H1 (cell line): ENCODE results near the gene DEXI. TPM values are rescaled to one million over a fixed set of nuclear protein-coding genes. Genes with fewer than 3 reads are reported as not detected.
A peak's percentile ranks its signal among the peaks of the same experiment; 100 is the strongest.

Experiments used
- CTCF ChIA-PET: fragments of 300-600 bp; sonication (Branson Sonifier 250); formaldehyde crosslinking; loops from one replicate; lab custom pipeline; 2021; ENCODE audit not compliant: partially characterized antibody; lab: Charles Lee
- POLR2A ChIA-PET: fragments of 300-600 bp; sonication (Branson Sonifier 250); formaldehyde crosslinking; loops from one replicate; lab custom pipeline; 2021; ENCODE audit warnings: inconsistent platforms; ENCODE audit not compliant: partially characterized antibody; lab: Charles Lee
- DNase-seq, 2 experiments: peaks; one replicate each; pipeline versions ENCODE4 v3.0.0 to v3.0.0-alpha.2; 2010 to 2022; ENCODE audit warnings: low spot score in 2 of 2, low read depth in 1 of 2, mixed read lengths in 1 of 2
- FAIRE-seq: peaks from 2 replicates; lab custom pipeline; 2011; peaks lifted over from hg19 to GRCh38; lab: Jason Lieb, UNC
- H2AFZ ChIP-seq: 2 replicates; pipeline ENCODE4 v1.8.1; 2012; ENCODE audit warnings: low read length, inconsistent platforms
- H2AK5ac ChIP-seq: 2 replicates; pipeline ENCODE4 v1.6.1; 2013; ENCODE audit warnings: low read depth, low read length
- H2BK120ac ChIP-seq: replicated peaks from 2 replicates; pipeline ENCODE3; 2013; ENCODE audit warnings: low read depth, low read length, inconsistent platforms
- H2BK12ac ChIP-seq: 2 replicates; pipeline ENCODE4 v1.6.1; 2013; ENCODE audit warnings: low read depth, low read length
- H2BK15ac ChIP-seq: 2 replicates; pipeline ENCODE4 v1.6.1; 2013; ENCODE audit warnings: low read length
- H2BK20ac ChIP-seq: 2 replicates; pipeline ENCODE4 v1.6.1; 2013; ENCODE audit warnings: low read length
- H2BK5ac ChIP-seq: 2 replicates; pipeline ENCODE4 v1.6.1; 2013; ENCODE audit warnings: low read depth, low read length
- H3K14ac ChIP-seq: 2 replicates; pipeline ENCODE4 v1.6.1; 2013; ENCODE audit warnings: inconsistent platforms; ENCODE audit not compliant: insufficient read length
- H3K18ac ChIP-seq: 2 replicates; pipeline ENCODE4 v1.6.1; 2013; ENCODE audit warnings: low read length; ENCODE audit errors: extremely low read depth
- H3K23ac ChIP-seq: 2 replicates; pipeline ENCODE4 v1.6.1; 2013; ENCODE audit warnings: inconsistent platforms; ENCODE audit not compliant: insufficient read length
- H3K23me2 ChIP-seq: 2 replicates; pipeline ENCODE4 v1.6.1; 2013; ENCODE audit warnings: low read depth, low read length
- H3K27ac ChIP-seq: 2 replicates; pipeline ENCODE4 v1.6.1; 2011; ENCODE audit warnings: low read depth, low read length, inconsistent platforms
- H3K27me3 ChIP-seq, 4 experiments: replicated peaks in 1 of 4; 1 replicate in 1 of 4; 2 replicates in 3 of 4; pipeline versions ENCODE4 v1.6.1 to v1.8.1; 2011 to 2013; ENCODE audit warnings: low read length in 3 of 4, mild to moderate bottlenecking in 3 of 4, inconsistent platforms in 2 of 4, mixed read lengths in 2 of 4, moderate library complexity in 1 of 4; ENCODE audit not compliant: control insufficient read depth in 3 of 4, insufficient read depth in 3 of 4; ENCODE audit errors: extremely low read depth in 1 of 4
- H3K36me3 ChIP-seq, 4 experiments: 2 replicates each; pipeline versions ENCODE4 v1.6.1 to v1.8.1; 2011 to 2013; ENCODE audit warnings: mild to moderate bottlenecking in 4 of 4, low read length in 3 of 4, moderate library complexity in 2 of 4, control low read depth in 1 of 4, inconsistent platforms in 1 of 4; ENCODE audit not compliant: insufficient read depth in 4 of 4, control insufficient read depth in 2 of 4
- H3K4ac ChIP-seq: replicated peaks from 2 replicates; pipeline ENCODE3; 2013; ENCODE audit warnings: low read length, low read depth, mixed read lengths, inconsistent platforms; ENCODE audit not compliant: insufficient read length
- H3K4me1 ChIP-seq, 4 experiments: replicated peaks in 1 of 4; 1 replicate in 1 of 4; 2 replicates in 3 of 4; pipeline versions ENCODE4 v1.6.1 to v1.8.1; 2011 to 2013; ENCODE audit warnings: low read length in 3 of 4, inconsistent platforms in 2 of 4, mixed read lengths in 1 of 4; ENCODE audit not compliant: insufficient read depth in 4 of 4, control insufficient read depth in 3 of 4
- H3K4me2 ChIP-seq, 2 experiments: 2 replicates each; pipeline versions ENCODE4 v1.6.1 to v1.8.1; 2011 to 2013; ENCODE audit warnings: low read depth in 2 of 2, low read length in 2 of 2, control low read depth in 1 of 2, inconsistent platforms in 1 of 2, mild to moderate bottlenecking in 1 of 2; ENCODE audit not compliant: insufficient read depth in 1 of 2
- H3K4me3 ChIP-seq, 4 experiments: fragments of 200-600, 300-600 bp in 1 of 4; sonication (generic), shearing (Covaris generic), sonication (Bioruptor Twin) in 1 of 4; 2 replicates each; pipeline versions ENCODE4 v1.5.1 to v1.8.1; 2011 to 2016; ENCODE audit warnings: low read length in 4 of 4, low read depth in 3 of 4, control low read depth in 2 of 4, inconsistent platforms in 2 of 4, mild to moderate bottlenecking in 2 of 4, mixed read lengths in 1 of 4, moderate library complexity in 1 of 4; ENCODE audit not compliant: insufficient read depth in 2 of 4; ENCODE audit errors: extremely low read depth in 1 of 4
- H3K56ac ChIP-seq: replicated peaks from 2 replicates; pipeline ENCODE3; 2013; ENCODE audit warnings: low read depth, mild to moderate bottlenecking, mixed read lengths, low read length, inconsistent platforms; ENCODE audit not compliant: insufficient read length
- H3K79me1 ChIP-seq: 2 replicates; pipeline ENCODE4 v1.6.1; 2013; ENCODE audit warnings: low read depth, low read length, control low read depth
- H3K79me2 ChIP-seq, 2 experiments: 2 replicates each; pipeline versions ENCODE4 v1.6.1 to v1.8.1; 2012 to 2013; ENCODE audit warnings: low read length in 2 of 2, mild to moderate bottlenecking in 2 of 2, inconsistent platforms in 1 of 2; ENCODE audit not compliant: insufficient read depth in 2 of 2, control insufficient read depth in 1 of 2
- H3K9ac ChIP-seq, 4 experiments: replicated peaks in 1 of 4; 1 replicate in 1 of 4; 2 replicates in 3 of 4; pipeline versions ENCODE4 v1.6.1 to v1.8.1; 2011 to 2013; ENCODE audit warnings: low read depth in 3 of 4, low read length in 3 of 4, control low read depth in 2 of 4, mild to moderate bottlenecking in 2 of 4, moderate library complexity in 2 of 4, inconsistent platforms in 1 of 4; ENCODE audit errors: extremely low read depth in 1 of 4
- H3K9me3 ChIP-seq, 2 experiments: 2 replicates each; pipeline versions ENCODE4 v1.6.1 to v1.8.1; 2012 to 2013; ENCODE audit warnings: mild to moderate bottlenecking in 2 of 2, moderate library complexity in 2 of 2, control low read depth in 1 of 2, inconsistent platforms in 1 of 2, low read depth in 1 of 2, low read length in 1 of 2, mixed read lengths in 1 of 2; ENCODE audit not compliant: insufficient read depth in 2 of 2
- H4K20me1 ChIP-seq, 2 experiments: replicated peaks in 1 of 2; 2 replicates each; pipeline versions ENCODE3 to v1.8.1; 2011 to 2013; ENCODE audit warnings: inconsistent platforms in 2 of 2, low read length in 2 of 2, mild to moderate bottlenecking in 1 of 2; ENCODE audit not compliant: insufficient read depth in 2 of 2, control insufficient read depth in 1 of 2
- H4K5ac ChIP-seq: 2 replicates; pipeline ENCODE4 v1.6.1; 2013; ENCODE audit warnings: low read length, low read depth, mixed read lengths, inconsistent platforms; ENCODE audit not compliant: insufficient read length
- H4K8ac ChIP-seq: 2 replicates; pipeline ENCODE4 v1.8.0; 2013; ENCODE audit warnings: mild to moderate bottlenecking, moderate library complexity, low read length, inconsistent platforms; ENCODE audit not compliant: insufficient read depth; ENCODE audit errors: extremely low read depth
- H4K91ac ChIP-seq: replicated peaks from 2 replicates; pipeline ENCODE3; 2013; ENCODE audit warnings: low read length, mixed read lengths, inconsistent platforms; ENCODE audit not compliant: insufficient read length
- GABPA ChIP-seq: IDR thresholded peaks from 2 replicates; pipeline ENCODE4 v1.6.1; 2011; ENCODE audit warnings: mild to moderate bottlenecking, low read length, moderate library complexity, borderline replicate concordance; ENCODE audit not compliant: insufficient read depth
- GTF2F1 ChIP-seq: IDR thresholded peaks from 2 replicates; pipeline ENCODE4 v1.6.1; 2012; ENCODE audit warnings: low read depth, low read length, improper control_type of control experiment, borderline replicate concordance
- MAFK ChIP-seq: IDR thresholded peaks from 2 replicates; pipeline ENCODE4 v1.6.1; 2012; ENCODE audit warnings: low read depth, mild to moderate bottlenecking, improper control_type of control experiment, low read length
- MAX ChIP-seq: IDR thresholded peaks from 2 replicates; pipeline ENCODE4 v1.6.1; 2012; ENCODE audit warnings: inconsistent platforms
- POLR2A ChIP-seq, 2 experiments: IDR thresholded peaks; 1 replicate in 1 of 2; 2 replicates in 1 of 2; pipeline ENCODE4 v1.6.1; 2011; ENCODE audit warnings: low read depth in 2 of 2, low read length in 2 of 2, mild to moderate bottlenecking in 2 of 2; ENCODE audit errors: control extremely low read depth in 1 of 2
- POLR2AphosphoS5 ChIP-seq: IDR thresholded peaks from 2 replicates; pipeline ENCODE4 v1.6.1; 2011; ENCODE audit warnings: low read depth, low read length
- YY1 ChIP-seq: IDR thresholded peaks from 2 replicates; pipeline ENCODE4 v1.6.1; 2011; ENCODE audit warnings: low read depth, mild to moderate bottlenecking, low read length
- WGBS, 2 experiments: shearing (Covaris generic) in 1 of 2; methylation state at CpG; one replicate each; pipeline versions ENCODE4 v1.1.6 to v1.1.7; 2013 to 2015; ENCODE audit warnings: low lambda C conversion rate in 2 of 2, mixed read lengths in 2 of 2, inconsistent platforms in 1 of 2, low coverage in 1 of 2, missing lambda C conversion rate in 1 of 2; ENCODE audit not compliant: insufficient replicate concordance in 2 of 2, insufficient coverage in 1 of 2, insufficient read length in 1 of 2; ENCODE audit errors: extremely low coverage in 1 of 2, missing lambda C conversion rate in 1 of 2; 5-methylcytosine and 5-hydroxymethylcytosine counted together
- polyA plus RNA-seq, 7 experiments: library from polyadenylated mRNA; depleted of rRNA in 3 of 7; stranded (reverse) in 5 of 7; unstranded in 2 of 7; fragments of >200 nt in 5 of 7; fragments of 200-250 nt in 2 of 7; gene quantifications; 1 replicate in 5 of 7; 2 replicates in 1 of 7; 4 replicates in 1 of 7; pipeline versions ENCODE4 v1.2.1 to v1.2.3, GENCODE V29; 2011 to 2013; ENCODE audit warnings: missing spikeins in 2 of 7, mixed read lengths in 2 of 7
- total RNA-seq: library from RNA; stranded (reverse); fragmentation: NEBNext Ultra II Directional; extraction: Animal tissue kit (Norgen Biotek cat#: 25700); gene quantifications from 2 replicates; pipeline ENCODE4 v1.2.1, GENCODE V29; 2021

DEXI gene
- total and polyA plus RNA-seq, 2 of the 8 experiments (the other 6 are each of a cell fraction or from before 2014, with no cell fraction given) = 39.5 to 47.3 TPM

GRCh38 chr16:10978124-10978523 is 35.9 kb upstream of the DEXI start:
- CTCF ChIA-PET = no interaction called here
- WGBS, 2 experiments = 80% methylated on average over 6 of the region's 6 CpGs; no CpG with 5 or more reads in 1 of the 2 experiments
- Histone ChIP-seq H2BK5ac (0 out of 2 replicates have a peak overlapping the region, but pooled peaks have one; percentile 52), H3K9me3 (no peaks in the 10 kb centered on the region), H3K4me1 (0 out of 7 replicates have a peak, but pooled peaks cover 0 to 2% (median 0%) of the 10 kb centered on the region in 4 experiments), H4K91ac (no peak overlapping the region), H3K79me2 (no peaks in the 10 kb centered on the region), H2BK20ac (no peak overlapping the region), H2AK5ac (no peak overlapping the region), H3K14ac (no peak overlapping the region), H2BK120ac (no peak overlapping the region), H3K4me3 (no peak overlapping the region), H2BK12ac (no peak overlapping the region; the same call in 1 of the 2 replicates), H4K20me1 (no peaks in the 10 kb centered on the region), H3K56ac (no peak overlapping the region), H3K18ac (no peak overlapping the region), H4K5ac (no peak overlapping the region), H3K4me2 (no peak overlapping the region), H3K27ac (no peak overlapping the region), H4K8ac (no peak overlapping the region), H3K23me2 (no peaks in the 10 kb centered on the region), H3K4ac (no peak overlapping the region), H3K23ac (no peak overlapping the region), H3K79me1 (no peaks in the 10 kb centered on the region), H2BK15ac (no peak overlapping the region), H2AFZ (no peak overlapping the region), H3K36me3 (no peaks in the 10 kb centered on the region; a peak in 1 of 8 replicates), H3K9ac (no peak overlapping the region), H3K27me3 (no peaks in the 10 kb centered on the region)
- FAIRE-seq (no peak), DNase-seq (no peak)
- POLR2A ChIA-PET = no interaction called here
- TF ChIP-seq YY1 (no peak), GTF2F1 (no peak), MAX (no peak), POLR2AphosphoS5 (no peak), MAFK (no peak), GABPA (no peak), POLR2A (IDR thresholded peaks at IDR 0.05; ENCODE audit: control extremely low read depth in 1 of 2, low read depth in 2 of 2, low read length in 2 of 2) (no peak)
